NCI-H2029 (cell line): ENCODE results near the gene XRCC4.

Experiments
- DNase-seq: peaks from one replicate; lab custom pipeline; 2025; lab: John Stamatoyannopoulos, UW

Gene XRCC4

DNA sequence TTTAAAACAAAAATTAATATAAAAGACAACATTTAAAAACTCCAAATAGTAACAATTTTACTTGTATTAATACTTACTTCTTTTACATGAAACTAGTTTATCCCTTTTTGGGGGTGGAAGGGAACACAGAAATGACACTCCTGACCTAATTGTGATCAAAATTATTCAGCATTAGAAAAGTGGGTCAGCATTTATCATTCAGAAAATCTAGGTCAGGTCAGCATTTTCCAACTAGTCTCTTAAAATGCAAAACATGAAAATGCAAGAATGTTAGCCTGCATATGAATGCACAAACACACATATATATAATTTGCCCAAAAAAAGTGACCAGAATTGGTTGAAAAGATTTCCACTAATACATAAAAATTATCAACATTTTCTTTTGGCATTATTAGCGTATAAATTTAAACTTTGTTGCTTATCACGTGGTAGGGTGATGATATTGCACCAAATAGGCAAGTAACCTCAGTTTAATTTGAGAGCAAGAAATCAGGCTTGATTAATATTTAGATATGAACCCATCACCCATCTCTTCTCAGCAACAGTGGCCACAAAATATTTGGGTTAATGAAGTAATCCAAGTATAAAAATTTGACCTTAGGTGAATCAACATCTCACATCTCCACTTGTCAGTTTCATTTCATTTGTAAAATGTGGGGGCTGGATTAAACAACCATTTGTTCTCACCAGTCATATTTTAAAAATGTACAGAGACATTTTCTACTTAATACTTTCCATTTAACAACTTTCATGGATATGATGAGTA lies 5.9 kb upstream of the XRCC4 start:
- DNase-seq, result no peak

DNA sequence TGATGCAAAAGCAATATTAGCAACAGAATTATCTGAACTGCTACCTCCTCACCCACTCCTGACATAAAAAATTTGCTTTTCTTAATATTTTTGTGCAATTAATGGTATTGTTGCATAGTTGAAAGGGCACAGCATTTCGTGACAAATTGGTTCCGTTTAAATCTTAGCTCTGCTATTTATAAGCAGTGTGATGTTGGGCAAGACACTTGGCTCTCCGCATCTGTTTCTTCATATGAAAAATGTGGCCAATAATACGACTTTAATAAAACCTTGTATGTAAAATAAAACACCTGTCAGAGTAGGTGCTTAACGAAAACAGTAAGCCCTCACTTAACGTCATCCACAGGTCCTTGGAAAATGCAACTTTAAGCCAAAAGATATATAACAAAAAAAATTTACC lies 4.4 kb upstream of the XRCC4 start:
- no peak for DNase-seq

DNA sequence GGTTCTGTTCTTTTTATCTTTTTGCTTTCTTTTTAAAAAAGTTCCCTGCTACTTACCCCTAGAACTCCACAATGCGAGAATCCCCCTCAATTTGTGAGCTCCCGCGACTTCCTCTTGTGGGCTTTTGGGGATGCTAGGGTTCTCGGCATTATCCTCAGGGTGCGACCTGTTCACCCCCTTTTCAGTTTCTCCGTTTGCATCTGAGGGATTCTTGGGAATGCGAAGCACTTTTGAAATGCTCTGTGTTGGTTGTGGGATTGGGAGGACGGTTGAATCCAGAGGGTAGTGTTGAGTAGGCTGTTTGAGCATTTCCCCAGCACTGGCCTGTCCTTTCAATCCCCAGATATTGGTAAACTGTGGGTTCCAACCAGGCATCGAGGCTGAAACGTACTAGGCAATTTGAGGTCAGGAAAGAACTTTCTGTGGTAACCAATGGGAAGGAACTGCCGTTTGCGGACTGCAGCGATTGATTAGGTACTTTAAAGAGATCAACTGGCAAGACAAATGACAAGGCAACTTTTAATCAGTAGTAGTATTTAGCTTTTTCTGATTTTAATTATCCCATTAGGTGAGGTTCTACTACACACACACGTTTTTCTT lies 415 bp downstream of the XRCC4 start:
- no peak for DNase-seq

DNA sequence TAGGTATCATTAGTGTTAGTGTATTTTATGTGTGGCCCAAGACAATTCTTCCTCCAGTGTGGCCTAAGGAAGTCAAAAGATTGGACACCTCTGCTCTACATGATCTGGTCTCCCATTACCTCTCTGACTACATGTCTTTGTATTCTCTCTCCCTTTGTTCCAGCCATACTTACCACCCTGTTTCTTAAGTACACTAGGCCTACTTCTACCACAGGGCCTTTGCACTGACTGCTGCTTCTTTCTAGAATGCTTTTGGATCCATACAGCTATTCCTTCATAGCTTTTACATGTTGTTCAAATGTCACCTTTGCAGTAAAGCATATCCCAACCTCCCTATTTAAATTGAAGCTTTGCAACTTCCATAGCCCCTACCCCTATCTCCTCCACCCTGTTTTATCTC lies 5.4 kb downstream of the XRCC4 start:
- DNase-seq, result no peak

DNA sequence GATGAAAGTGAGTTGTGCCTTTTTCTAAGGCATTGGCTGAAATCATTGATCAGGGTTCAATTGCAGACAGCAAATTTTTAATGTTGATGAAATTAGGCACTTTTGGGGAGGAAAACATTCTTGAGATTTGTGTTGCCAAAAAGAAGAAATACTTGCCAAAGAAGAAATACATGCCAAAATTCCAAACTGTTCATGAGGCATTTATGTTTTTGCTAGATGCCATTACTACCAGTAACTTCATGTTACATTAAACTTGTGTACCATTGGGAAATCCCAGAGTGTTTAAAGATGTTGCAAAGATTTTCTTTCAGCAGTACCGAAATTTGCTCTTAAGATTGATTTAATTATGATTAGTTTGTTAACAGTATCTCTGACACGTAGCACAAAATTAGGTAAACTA lies 7.0 kb downstream of the XRCC4 start:
- no peak for DNase-seq

DNA sequence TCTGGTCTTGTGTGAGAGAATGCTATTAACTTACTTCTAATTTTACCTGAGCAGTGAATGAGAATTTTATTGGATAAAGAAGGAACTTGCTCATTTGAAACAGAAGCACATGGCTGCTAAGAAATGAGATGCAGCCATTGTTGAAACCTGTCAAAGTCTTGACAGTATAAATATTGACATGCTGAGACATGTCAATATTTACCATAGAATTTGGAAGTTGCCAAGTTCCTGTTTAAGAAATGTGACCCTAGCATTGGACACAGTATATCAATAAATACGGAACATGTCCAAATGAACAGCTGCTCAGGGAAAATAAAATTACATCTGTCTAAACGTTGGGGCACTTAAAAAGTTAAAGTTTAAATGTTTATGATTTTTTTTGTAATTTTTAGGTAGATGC lies 7.8 kb downstream of the XRCC4 start:
- DNase-seq, result peak; percentile 23

DNA sequence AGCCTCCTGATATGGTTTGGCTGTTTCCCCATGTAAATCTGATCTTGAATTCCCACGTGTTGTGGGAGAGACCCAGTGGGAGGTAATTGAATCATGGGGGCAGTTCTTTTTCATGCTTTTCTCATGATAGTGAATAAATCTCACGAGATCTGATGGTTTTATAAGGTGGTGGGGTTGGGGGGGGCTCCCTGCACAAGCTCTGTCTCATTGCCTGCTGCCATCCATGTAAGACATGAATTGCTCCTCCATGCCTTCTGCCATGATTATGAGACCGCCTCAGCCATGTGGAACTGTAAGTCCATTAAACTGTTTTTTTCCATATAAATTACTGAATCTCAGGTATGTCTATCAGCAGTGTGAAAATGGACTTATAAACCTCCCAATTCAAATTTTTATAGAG lies 12.8 kb downstream of the XRCC4 start:
- DNase-seq, result no peak

DNA sequence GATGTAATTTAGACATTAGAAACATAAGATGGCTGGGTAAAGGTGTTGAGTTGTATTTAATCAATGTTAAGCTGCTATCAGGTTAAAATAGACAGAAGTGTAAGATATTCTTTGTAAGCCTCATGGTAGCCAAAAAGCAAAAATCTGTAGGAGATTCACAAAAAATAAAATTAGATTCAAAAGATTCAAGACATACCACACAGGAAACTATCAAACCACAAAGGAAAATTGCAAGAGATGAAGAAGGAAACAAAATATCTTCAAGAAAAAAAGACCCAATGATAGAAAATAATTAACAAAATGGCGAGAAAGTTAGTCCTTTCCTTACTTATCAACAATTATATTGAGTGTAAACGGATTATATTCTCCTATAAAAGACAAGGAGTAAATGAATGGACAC lies 15.3 kb downstream of the XRCC4 start:
- no peak for DNase-seq

DNA sequence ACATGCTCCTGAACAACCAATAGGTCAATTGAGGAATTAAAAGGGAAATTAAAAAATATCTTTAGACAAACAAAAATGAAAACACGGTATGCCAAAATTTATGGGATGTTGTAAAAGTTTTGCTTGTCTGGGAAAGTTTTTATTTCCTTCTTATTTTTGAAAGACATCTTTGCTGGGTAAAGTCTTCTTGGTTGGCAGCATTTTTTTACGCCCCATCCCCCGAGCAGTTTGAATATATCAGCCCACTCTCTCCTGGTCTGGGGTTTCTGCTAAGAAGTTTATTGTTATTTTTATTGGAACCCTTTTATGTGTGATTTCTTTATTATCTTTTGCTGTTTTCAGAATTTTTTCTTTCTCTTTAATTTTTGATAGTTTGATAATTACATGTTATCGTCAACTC lies 16.3 kb downstream of the XRCC4 start:
- no peak for DNase-seq

DNA sequence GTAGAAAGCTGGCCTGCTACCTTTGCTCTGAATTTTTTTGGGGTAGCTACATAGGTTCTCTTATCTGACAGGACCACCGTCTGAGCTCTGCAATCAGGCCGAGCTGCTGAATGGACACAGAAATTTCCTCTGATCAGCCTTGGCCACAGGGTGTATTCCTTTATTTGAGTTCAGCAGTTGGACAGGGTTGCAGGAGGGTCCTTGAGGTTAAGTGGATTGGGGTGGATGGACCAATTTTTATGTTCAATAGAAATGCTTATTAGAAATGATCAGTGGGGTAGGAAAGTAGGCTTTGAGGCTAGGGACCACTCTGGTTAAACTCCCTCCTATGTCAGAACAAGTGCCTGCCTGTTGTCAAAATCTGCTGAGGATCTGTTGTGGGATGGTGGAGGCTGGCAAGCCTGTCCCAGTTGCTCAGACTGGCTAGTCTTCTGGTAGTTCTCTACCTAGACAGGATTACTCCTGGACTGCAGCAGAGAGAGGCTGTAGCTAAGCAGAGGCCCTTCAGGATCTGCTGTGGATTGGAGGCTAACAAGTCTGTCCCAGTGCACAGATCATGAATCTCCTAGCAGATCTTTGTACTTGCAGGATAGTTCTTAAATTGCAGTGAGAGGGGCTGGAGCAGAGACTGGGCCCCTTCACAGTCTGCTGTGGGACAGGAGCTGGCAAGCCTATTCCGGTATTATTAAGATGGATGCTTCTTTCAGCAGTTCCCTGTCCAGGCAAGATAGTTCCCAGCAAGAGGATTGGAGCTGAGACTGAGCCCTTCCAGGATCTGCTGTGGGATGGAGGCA lies 18.0 kb downstream of the XRCC4 start:
- DNase-seq, result no peak

DNA sequence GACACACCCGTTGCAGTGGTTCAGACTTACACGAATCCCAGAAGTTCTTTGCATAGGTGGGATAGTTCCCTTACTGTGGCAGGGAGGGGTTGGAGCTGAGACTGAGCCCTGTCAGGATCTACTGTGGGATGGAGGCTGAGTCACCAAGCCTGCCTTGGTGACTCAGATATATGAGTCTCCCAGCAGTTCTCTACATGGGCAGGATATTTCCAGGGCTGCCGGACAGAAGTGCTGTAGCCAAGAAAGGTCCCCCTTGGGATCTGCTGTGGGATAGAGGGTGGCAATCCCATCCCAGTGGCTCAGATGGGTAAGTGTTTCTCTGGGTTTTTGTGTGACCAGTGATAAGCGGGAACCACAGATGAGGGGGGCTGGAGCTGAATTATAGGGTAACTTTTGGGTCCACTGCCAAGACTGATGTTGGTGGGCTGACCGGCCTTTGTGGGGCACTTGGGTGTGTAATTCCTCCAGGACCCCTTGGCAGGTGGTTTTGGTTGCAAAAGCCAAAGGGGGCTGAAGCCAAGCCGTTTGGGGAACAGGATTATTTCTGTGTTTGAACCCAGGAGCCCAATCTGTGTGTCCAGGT lies 18.7 kb downstream of the XRCC4 start:
- no peak for DNase-seq

DNA sequence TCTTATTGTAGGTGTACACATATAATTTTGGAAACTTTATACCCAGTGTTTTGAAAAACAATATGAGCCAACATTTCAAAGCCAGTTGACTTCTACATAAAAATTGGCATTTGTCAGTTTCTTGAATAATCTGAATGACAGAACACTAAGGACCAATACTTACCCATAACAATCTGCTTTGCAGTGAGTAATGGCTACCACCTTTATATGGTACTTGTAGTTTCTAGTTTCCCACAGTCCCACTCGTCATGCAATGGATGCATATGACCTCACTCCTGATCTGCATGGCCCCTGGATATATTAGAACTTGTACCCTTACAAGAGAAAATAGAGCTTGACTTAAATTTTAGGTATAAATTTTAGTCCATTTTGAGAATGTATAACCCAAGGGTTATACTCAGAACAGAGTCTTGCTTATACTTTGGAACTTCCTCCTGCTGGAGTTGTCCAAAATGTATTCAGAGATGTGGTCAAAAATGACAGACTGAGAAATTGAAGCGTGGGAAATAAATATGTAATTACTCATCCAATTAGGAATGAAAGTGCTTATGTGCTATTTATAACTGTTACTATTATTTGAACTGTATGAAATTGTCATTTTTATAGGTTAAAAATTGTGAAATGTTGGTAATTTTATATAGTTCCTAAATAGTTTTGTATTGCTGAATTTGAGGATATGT lies 19.5 kb downstream of the XRCC4 start:
- DNase-seq, result no peak

DNA sequence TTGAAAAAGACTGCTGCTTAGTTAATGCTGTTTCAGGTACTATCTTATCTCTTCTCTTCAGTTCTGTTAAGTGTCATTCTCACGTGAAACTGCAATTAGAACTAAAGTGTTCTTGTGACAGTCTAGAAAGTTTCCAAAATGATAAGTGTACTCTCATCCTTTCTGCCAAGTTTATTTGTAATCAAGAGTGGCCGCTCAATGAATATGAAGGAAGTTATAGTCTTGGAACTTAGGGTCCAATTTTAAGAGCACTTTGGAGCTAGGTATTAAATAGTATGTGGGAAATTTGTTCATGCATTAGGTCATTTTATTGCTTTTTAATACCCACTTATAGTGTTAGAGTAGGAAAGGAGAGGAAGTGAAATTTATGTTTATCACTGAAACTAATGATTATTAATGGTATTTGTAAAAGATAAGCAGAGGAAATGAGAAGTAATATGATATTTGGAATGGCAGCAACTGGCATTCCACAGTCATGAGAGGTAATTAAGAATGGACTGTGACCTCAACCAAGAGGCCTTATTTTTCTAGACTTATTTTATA lies 20.4 kb downstream of the XRCC4 start:
- DNase-seq, result no peak

DNA sequence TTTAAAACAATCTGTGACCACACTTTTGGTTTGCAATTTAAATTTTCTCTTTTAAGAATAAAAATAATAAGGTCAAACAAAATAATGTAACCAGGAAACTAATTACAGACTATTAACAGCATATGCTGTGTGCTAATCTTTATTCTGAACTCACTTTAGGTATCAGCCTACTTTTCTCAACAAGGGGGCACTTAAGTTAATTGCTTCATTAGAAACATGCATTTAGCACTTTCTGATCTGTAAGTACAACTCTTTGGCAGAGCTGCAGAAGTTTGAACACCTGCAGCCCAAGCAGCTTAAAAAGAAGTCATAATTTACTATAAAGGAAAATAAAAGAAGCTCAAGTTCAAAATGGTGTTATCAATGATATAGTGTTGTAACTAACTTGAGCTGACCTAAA lies 21.7 kb downstream of the XRCC4 start:
- DNase-seq, result no peak

DNA sequence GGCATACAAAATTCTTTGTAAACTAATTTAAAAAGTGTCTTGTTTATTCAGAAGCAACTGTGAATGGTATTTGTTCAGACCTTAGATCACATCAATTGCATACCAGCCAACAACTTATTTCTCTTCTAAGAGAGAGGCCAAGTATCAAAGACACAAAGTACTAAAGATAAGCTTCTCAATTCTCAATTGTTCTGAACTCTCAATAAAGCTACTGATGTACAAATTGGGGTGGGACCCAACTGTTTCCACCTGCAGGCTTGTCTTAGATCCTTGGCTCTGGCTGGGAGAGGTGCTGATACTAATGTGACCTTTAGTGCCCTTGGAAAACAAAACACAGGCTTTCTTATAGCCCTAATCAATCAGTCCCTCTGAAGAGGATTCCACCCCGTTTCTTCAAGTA lies 22.1 kb downstream of the XRCC4 start:
- DNase-seq, result no peak

DNA sequence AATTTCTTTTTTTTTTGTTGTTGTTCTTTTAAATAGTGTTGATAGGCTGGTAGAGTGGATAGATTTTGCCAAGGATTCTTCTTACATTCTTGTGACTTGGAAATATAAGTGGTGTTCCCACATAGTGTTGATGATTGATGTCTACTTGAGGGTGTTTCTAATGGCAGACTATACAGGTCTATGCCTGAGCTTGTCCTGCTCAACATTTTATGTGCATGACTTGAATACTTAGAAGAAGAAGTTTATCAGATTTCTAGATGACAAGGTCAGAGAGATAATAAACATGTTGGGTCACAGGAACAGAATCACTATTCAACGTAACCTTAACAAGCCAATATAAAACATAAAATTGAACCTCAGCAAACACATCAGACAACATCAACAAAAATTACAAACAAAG lies 24.2 kb downstream of the XRCC4 start:
- DNase-seq, result no peak

DNA sequence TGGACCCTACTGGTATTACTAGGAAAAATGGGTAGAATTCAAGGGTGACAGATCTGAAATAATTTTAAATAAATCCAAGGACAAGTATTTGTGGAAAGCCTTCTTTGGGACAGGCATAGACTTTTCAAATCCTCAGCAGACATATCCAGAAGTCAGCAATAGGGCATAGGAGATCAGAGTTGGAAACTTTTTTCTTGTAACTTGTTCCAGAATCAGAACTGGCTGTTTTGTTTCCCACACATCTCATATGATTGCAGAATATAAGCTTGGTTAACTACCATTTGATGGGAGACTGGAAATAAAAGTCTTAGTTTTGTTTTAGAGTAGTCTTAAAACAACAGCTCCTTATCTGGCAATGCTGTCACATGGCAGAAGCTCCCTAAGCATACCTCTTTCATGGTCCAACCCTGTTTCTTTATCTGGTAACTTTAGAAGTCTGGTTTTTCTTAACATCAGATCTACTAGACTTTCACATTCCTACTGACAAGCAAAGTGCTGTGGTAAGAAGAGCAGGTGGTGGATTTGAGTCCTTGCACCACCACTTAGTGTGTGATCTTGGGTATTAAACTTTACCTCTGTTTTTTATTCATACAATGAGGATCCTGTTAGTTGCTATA lies 25.1 kb downstream of the XRCC4 start:
- no peak for DNase-seq

DNA sequence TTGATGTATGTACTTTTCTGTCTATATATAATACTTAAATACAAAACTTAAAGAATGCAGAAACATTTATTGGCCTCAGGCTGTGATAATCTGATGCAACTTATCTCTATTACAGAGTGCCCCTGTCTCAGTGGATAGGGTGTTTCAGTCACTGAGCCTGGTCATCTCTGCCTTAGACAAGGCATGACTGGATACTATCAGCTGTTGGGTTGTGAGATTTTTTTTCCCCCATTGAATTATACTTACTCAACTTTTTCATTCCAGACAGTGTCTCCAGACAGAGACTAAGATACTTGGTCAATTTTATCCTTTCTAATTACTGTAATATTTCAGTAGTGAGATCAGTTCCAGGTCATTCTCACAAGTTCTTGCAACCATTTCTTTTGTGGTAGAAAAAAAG lies 26.7 kb downstream of the XRCC4 start:
- no peak for DNase-seq

DNA sequence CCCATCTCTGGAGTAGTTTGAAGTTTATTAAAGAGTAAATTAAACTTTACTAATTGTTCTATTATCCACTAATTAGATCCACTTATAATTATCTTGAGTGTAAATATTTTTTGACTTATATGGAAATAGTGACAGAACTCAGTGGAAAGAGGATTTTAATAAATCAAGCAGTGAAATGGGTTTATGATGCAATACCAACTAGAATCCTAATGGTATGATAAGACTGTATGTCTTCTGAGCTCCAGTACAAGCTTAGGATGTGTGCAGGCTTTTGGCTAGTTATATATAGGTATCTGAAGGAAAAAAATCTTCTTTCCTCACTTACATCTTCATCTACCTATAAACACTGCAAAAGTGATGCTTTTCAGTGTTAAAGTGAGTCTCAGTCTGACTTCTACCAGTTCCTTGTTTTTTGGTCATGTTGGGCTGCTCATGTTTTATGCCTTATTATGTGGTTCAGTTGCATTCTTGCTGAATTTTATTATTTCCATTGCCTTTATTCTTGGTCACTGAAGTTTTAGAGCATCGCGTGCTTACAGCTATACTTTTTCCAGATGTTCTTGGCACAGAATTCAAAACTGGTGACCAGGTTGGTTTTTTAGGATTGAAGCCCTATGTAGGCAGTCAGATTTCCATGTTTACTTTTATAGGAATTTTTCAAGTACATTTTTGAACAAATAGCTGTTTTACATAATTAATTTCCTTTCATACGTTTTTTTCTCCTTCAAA lies 30.5 kb downstream of the XRCC4 start:
- DNase-seq, result no peak

DNA sequence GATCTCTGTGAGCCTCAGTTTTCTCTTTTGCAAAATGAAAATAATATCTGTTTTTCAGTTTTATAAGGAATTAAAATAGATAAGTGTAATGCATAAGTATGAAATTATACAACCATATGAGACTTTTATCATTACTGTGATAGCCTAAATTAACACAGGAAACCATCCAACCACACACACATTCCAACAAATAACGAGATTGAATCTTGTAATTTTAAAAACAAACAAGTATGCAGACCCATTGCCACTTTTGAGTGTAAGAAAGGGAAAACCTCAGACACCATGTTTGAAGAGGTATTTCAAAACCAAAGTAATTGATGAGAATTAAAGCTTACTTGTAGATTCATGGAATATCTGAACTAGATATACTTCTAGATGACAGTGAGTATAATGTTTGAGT lies 32.0 kb downstream of the XRCC4 start:
- no peak for DNase-seq

DNA sequence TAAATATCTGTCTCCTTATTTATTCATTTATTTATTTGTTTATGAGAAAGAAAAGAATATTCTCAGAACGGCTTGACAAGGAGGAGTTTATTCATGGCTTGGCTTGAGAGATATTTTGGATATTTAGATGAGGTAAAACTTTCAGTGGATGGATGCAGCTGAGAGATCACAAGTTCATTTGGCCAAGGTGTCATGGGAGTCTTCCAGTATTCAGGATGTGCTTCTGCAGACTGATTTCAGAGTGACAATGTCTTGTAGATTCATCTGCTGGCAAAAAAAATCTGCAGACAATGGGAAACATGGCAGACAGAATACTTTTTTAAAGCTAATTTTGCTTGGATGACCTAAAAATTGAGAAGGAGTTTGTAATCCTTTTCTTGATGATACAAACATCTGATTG lies 38.5 kb downstream of the XRCC4 start:
- no peak for DNase-seq
